Astrocyte of the cerebellum (primary cell): ENCODE measurements around the gene JPH4.

Experiments used
- DNase-seq: peaks from one replicate; pipeline ENCODE4 v3.0.0-alpha.2; 2011; ENCODE audit warnings: low read depth
- H3K4me3 ChIP-seq: 2 replicates; pipeline ENCODE4 v1.5.1; 2011; ENCODE audit warnings: mild to moderate bottlenecking, low read depth, low read length, moderate library complexity
- in situ Hi-C: cut with HindIII; loops from 2 replicates; pipeline ENCODE4 v1.10.0; 2017; ENCODE audit warnings: low sequenced_read_pairs
- TF ChIP-seq, protein P1 (sequence below): IDR thresholded peaks from 2 replicates; pipeline ENCODE4 v1.5.1; 2012; ENCODE audit warnings: low read length, low read depth, moderate library complexity, mild to moderate bottlenecking; ENCODE audit errors: missing control alignments

The JPH4 gene

DNA sequence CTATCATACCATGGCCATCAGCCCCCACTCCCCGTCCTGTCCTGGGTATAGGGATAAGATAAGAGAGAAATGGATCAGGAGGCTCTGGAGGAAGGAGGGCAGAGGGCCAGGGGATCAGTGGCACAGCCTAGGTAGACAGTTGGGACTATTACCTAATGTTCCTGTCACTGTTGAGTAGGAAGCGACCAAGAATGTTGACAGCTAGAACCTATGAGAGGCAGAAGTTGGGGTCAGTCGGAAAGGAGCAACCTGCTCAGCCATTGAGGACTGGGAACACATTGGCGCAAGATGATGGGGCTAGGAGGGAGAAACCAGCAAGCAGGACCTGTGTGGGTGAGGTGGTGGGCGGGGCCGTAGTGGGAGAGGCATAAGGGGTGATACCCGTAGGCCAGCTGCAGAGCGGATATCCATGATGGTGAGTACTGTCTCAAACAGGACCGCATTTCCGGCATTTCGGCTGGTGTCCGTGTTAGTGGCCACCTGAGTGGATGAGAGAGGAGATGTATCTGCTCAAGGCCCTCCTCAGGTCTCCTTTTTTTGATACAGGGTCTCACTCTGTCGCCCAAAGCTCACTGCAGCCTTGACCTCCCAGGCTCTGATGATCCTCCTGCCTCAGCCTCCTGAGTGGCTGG, 14.3 kb downstream of the JPH4 start:
- in situ Hi-C loops = no loop called here
- TF ChIP-seq, protein P1, sequence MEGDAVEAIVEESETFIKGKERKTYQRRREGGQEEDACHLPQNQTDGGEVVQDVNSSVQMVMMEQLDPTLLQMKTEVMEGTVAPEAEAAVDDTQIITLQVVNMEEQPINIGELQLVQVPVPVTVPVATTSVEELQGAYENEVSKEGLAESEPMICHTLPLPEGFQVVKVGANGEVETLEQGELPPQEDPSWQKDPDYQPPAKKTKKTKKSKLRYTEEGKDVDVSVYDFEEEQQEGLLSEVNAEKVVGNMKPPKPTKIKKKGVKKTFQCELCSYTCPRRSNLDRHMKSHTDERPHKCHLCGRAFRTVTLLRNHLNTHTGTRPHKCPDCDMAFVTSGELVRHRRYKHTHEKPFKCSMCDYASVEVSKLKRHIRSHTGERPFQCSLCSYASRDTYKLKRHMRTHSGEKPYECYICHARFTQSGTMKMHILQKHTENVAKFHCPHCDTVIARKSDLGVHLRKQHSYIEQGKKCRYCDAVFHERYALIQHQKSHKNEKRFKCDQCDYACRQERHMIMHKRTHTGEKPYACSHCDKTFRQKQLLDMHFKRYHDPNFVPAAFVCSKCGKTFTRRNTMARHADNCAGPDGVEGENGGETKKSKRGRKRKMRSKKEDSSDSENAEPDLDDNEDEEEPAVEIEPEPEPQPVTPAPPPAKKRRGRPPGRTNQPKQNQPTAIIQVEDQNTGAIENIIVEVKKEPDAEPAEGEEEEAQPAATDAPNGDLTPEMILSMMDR = no peak
- H3K4me3 ChIP-seq = no peak overlapping the region
- DNase-seq = no peak

DNA sequence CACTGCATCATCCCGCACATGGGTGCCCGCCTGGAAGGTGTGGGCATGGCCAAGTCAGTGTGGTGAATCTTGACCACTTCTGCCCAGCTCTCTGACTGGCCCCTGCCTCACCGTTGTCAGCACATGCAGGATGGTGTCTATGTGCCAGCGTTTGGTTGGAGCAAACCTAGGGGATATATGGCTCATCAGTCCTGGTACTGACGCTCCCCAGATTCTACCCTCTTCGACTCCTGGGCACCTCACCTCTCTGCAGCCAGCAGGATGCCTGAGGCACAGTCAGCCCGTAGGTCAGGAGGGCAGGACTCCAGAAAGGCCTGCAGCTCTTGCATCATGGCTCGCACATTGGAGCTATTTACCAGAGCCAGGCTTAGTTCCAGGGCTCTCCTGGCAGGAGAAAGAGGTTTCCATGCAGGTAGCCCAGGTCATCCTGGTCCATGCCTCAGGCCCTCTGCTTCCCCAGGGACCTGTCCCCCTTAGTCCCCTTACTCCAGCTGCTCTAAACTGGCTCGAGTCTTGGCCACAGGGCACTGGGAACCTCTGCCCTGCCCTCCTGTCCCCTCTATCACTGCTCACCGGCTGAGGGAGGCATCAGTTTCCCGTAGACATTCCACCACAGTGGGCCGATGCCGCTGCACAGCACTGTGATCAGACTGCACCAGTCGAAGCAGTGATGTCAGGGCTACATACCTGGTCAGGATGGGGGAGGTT, 15.0 kb downstream of the JPH4 start:
- TF ChIP-seq, protein P1 = no peak
- DNase-seq = no peak
- in situ Hi-C loops = no loop called here
- no peak overlapping the region for H3K4me3 ChIP-seq

DNA sequence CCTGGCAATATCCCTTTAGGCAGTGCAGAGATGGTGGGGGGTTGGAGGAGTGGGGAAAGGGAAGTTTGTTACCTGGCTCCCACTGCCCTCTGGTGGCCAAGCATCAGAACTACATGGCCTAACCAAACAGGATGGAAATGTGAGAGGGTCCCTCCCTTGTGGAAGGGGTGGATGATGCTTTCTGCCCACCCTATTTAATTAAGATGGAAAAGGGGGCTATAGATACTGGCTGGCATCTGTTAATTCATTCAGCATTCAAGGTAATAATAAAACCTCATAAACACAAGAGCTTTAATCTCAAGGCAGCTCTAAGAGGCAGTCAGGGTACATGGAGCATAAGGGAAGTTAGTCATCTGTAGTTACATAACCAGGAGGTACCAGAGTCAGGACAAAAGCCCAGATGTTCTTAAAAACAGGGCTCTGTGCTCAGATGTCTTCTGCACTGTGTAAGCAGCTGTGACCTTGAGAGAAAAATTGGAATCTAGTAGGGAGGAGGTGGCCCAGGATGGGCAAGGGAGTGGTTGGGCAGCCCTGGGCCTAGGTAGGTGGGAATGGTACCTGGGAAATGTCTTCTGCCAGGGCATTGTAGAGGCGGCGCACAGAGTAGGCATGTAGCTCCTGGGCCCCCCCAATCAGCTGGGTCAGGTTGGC, 15.6 kb downstream of the JPH4 start:
- in situ Hi-C loops = no loop called here
- no peak for DNase-seq
- H3K4me3 ChIP-seq = no peak overlapping the region
- TF ChIP-seq, protein P1 = peak; percentile 98

DNA sequence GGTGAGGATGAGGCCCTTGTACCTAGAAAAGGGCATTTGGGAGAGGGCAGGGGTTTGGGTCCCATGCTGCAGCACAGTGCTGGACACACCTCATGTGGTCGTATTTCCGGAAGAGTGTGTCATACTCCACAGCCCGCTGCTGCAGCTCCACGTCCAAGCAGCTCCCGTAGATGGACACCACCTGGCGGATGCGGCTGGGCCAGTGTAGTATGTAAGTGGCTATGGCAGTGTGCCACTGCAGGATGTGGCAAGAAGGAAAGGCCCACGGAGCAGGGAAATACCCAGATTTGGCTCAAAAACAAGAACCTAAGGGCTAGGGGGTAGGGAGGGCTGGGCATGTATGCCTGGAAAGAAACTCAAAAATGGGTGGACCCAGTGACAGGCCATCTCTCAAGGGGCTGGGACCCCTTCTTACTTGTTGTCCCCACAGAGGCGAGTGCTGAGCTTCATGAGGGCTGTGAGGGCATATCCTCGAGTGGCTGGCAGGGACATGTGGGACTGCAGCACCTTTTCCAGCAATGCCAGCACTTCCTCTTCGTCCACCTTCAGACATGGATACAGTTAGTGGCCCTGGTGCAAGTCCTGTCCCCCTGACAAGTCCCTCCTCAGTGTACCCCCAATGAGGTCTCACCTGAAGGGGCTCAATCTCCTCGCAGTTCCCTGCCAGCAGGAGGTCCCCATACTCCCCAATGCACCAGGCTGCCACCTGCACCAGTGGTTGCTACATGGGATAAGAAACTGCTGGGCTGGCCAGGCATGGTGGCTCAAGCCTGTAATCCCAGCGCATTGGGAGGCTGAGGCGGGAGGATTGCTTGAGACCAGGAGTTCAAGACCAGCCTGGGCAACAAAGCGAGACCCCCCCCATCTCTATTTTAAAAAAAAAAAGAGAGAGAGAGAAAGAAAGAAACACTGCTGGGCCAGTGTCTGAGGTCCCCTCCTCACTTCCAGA, 16.4 kb downstream of the JPH4 start:
- in situ Hi-C loops = no loop called here
- DNase-seq = no peak
- no peak overlapping the region for H3K4me3 ChIP-seq
- TF ChIP-seq, protein P1 = no peak

DNA sequence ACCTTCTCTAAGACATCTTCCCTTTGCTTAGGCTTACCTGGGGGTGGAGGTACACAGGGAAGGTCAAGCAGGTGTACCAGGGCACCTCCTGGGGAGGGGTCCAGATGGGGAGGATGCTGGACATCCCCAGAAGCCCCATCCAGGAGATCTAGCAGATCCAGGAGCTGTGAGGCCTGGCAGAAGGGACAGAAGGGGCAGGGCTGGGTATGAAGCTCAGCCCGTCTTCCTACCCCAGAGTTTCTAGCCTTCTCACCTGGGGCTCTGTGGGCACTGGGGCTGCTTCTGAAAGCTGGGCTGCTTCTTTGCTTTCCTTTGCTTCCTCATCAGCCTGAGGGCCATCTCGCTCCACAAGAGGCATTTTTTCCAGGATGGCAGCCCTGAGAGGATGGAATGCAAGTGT, 17.3 kb downstream of the JPH4 start:
- no peak overlapping the region for H3K4me3 ChIP-seq
- DNase-seq = no peak
- TF ChIP-seq, protein P1 = no peak
- in situ Hi-C loops = no loop called here
